Peyer's patch (tissue), 4 donors: ENCODE results near the gene RETSAT.
A peak's percentile ranks its signal among the peaks of the same experiment; 100 is the strongest.

Experiments used
- POLR2A ChIP-seq, 2 donors: fragments of 450-650 bp; IDR thresholded peaks; one replicate each; pipeline ENCODE4 v1.5.1; 2017; ENCODE audit warnings: antibody characterized with exemption in 2 of 2, mild to moderate bottlenecking in 2 of 2, moderate library complexity in 2 of 2
- TF ChIP-seq, protein P1 (sequence below), 6 experiments: fragments of 450-650 bp in 4 of 6; fragments of 200-600 bp in 2 of 6; sonication (generic) in 1 of 6; IDR thresholded peaks; one replicate each; pipeline ENCODE4 v1.5.1; 2017 to 2019; ENCODE audit warnings: antibody characterized with exemption in 6 of 6, mild to moderate bottlenecking in 3 of 6, moderate library complexity in 1 of 6

DNA sequence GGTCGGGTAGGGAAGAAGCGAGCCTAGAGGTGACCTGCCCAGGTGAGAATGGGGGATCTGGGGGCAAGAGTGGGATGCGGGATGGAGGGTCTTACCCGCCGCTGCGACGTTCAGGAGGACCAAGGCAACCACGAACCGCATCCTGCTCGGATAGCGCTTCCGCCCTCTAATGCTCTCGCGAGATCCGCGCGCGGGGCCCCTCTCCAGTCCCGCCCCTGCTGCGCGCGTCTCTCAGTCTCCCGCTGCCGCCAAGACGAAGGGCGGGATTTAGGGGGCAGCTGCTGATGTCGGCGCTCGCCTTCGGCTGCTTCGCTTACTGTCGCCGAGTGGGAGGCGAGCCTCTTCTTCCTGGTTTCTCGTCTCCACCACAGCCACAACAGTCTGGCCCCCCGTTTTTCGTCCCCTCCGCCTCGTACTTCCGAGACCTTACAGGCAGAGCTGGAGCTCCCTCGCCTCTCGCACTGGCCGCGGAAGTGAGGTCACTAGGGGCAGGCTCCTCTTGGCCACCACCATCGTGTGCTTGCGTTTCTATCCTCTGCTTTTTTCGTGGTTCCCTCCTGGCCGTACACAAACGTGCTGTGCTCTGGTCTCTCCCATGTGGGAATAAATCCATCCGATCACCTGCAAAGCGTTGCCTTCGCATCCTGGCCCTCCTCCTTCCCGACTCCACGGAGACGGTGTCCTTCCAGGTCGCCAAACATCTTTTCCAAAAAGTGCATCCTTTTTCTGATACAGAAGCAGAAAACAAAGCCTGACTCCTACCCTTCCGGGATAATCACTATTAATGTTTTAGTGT is 26.3 kb downstream of the RETSAT start, which contains the start of gene TGOLN2:
- TF ChIP-seq, protein P1, sequence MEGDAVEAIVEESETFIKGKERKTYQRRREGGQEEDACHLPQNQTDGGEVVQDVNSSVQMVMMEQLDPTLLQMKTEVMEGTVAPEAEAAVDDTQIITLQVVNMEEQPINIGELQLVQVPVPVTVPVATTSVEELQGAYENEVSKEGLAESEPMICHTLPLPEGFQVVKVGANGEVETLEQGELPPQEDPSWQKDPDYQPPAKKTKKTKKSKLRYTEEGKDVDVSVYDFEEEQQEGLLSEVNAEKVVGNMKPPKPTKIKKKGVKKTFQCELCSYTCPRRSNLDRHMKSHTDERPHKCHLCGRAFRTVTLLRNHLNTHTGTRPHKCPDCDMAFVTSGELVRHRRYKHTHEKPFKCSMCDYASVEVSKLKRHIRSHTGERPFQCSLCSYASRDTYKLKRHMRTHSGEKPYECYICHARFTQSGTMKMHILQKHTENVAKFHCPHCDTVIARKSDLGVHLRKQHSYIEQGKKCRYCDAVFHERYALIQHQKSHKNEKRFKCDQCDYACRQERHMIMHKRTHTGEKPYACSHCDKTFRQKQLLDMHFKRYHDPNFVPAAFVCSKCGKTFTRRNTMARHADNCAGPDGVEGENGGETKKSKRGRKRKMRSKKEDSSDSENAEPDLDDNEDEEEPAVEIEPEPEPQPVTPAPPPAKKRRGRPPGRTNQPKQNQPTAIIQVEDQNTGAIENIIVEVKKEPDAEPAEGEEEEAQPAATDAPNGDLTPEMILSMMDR (IDR thresholded peaks at IDR 0.05), result peak in 3 of 6 experiments; percentile 5 to 43 (median 21)
- TF ChIP-seq POLR2A (IDR thresholded peaks at IDR 0.05), result peak; percentile 99 to 100
